NCI-H460 (cell line): Measurements from ENCODE around the gene C12orf76. TPM values are rescaled to one million over a fixed set of nuclear protein-coding genes. Genes with fewer than 3 reads are reported as not detected.

Experiments
- DNase-seq: peaks from one replicate; pipeline ENCODE4 v3.0.0-alpha.2; 2016; ENCODE audit warnings: low read depth; ENCODE audit errors: extremely low read depth
- small RNA-seq, 2 experiments: library from RNA; depleted of rRNA; stranded (forward); fragments of <200 nt; gene quantifications; one replicate each; pipeline ENCODE3, GENCODE V24; 2014
- total RNA-seq: library from RNA; depleted of rRNA; stranded (reverse); fragments of >200 nt; shearing (Covaris generic); gene quantifications from 2 replicates; pipeline ENCODE4 v1.2.3, GENCODE V29; 2014; rRNA removed

Gene C12orf76
- total RNA-seq, 1 experiment from 2014 or later = 19.3 TPM

DNA sequence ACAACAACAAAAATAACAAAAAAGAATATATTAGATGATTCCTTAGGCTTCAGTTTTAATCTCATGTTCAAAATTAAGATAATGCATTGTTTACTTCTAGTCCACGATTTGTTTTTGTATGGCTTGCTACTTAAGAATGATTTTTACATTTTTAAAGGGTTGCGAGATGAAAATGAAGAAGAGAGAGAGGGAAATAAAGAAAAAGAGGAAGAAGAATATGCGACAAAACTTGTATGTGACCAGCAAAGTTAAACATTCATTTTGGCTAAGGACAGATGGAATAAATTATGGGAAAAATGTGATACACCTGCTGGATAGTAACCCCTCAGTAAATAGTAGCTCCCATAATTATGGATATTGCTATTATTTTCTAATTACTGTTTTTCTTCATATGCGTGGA, 50.9 kb downstream of the C12orf76 start:
- no peak for DNase-seq

DNA sequence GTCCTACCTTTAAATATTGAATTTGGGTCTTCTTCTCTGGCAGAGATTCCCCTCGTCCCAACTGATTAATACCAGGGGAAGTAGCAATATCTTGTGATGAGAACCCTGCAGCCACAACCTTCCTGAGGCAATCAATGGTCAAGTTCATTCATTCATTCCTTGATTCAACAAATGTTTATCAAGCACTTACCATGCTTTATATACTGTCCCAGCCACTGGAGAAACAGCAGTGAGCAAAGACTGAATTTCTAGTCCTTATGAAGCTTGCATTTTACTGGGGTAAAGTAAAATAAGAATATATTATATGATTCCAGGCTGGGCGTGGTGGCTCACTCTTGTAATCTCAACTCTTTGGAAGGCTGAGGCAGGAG, 51.9 kb downstream of the C12orf76 start:
- no peak for DNase-seq

DNA sequence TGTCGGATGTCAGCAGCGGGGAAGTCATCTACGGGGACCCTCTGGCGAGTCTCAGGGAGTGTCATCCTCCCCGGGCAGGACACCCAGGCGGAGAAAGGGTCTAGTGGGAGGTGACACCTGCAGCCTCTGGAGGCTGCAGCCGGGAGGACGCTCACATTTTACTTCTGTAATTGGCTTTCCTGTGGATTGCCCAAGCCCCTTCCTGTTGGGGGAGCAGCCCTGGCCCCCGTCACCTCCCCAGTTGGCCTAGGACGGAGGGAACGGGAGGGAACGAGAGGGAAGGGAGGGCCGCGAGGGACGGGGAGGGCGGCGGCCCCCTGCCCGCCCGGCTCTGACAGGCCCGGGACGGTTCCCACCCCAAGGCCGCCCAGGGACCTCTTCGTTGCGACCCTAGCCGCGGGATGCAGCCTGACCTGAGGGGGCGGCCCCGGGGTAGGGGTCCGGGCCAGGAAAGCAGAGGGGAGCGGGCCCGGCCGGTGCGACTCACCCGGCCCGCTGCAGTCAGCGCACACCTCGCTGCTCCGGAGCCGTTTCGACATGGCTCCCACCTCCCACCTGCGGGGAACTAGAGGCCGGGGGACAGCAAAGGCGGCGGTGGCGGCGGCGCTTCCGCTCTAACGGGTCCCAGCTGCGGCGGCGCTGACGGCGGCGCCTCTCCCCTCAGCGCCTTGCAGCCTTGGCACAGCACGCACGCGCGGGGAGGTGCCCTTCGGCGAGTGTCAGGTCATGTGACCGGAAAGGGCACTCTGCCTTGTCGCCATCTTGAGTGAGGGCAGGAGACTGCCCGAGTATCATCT, 52.4 kb downstream of the C12orf76 start, which contains the start of gene GIT2:
TSS of gene GIT2 (minus strand) at position 683 of the 797 bp plus-strand sequence. CDS start at position 539, 144 bp downstream.
- peak; percentile 90 for DNase-seq

DNA sequence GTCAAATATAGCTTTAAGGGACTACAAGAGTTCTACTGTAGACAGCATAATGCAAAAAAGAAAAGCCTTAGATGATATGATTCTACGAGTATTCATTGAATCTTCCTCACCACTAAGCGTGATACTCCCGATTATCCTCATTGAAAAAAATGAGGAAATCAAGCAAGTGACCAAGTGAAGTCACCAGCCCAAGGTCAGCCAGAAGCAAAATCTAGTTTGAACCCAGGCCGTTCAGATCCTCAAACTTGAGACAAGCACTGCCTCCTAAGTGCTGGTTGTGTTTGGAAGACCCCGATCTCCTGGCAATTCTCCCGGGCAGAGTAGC, 53.0 kb downstream of the C12orf76 start:
- no peak for DNase-seq

DNA sequence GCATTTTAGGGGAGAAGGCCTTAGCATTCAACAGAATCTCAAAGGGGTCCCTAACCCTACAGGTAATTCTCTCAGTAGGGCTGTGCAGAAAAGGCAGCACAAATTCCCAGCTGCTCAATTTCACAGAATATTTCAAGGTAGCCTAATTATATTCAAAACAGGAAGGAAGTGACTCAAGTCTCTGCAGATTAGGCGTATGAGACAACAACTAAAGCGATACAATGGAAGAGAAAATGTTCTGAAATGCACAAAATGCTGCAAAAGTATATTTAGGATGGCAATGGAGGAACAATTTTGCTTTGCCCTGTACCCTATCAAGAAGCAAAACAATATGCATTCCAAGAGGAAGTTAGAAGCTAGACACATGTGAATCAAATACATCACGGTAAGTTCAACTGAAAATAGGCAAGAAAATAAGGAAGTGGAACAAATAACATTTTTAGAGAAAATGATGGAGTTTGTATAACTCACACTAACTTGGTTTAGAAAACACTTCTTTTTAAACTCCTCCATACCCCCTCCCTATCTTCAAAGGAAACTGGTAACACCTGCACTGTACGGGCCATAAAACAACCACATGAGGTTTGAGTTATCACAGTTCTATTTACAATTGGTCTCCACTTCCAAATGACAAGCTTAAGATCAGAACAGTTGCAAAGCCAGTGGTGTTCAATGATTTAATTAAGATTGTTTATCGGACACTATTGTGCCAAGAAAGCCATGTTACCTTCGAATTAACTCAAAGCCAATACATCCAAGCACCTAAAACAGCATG, 53.7 kb downstream of the C12orf76 start:
- DNase-seq = no peak

DNA sequence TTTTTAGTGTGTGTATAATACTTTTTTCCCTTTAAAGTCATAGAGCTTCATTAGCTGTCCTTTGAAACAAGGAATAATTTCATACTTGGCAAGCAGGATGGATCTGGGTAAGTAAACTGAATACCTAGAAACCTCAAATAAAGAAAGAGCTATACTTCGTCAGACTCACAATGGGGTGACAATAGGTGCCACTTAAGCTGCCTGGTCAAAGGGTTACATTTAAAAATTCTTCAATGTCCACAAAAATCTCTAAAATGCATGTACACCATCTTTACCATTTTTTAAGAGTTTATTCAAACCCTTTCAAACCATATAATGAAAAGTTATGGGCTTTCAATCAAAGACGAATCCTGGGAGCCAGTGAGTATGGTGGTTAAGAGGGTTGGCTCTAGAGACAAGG, 55.2 kb downstream of the C12orf76 start:
- no peak for DNase-seq

DNA sequence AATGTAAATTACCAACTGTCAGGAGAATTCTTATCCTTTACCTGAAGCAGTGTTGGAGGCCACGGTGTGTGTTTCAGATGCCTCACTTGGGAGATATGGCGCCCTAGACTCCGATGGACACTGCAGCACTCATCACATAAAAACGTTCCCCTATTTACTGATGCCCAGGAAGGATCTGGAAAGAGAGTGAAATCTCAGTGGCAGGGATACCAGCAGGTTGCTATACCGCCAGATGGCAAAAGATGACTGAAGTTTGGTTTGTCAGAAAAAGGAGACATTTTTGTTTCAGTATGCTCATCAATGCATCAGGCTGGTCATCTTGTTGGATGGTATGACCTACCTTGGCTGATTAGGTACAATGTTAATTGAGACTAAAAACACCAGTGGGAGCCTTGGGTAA, 56.7 kb downstream of the C12orf76 start:
- DNase-seq = no peak

Small RNA genes lying within 50 kb of the gene (small RNA-seq; reads per million reads assigned to genes)
- 0 reads per million in 2 experiments for gene AC007546.2

Other genes starting within 250 kb of the C12orf76 start
- gene TRPV4, start 215.1 kb downstream of the C12orf76 start, total RNA-seq = not detected in 2 replicates
- 139 and 146 TPM in 2 replicates for gene GLTP, start 168.0 kb downstream of the C12orf76 start, total RNA-seq
- 26.2 and 36.0 TPM in 2 replicates for gene TCHP, start 148.2 kb downstream of the C12orf76 start, total RNA-seq
- gene GIT2, start 52.2 kb downstream of the C12orf76 start, total RNA-seq = 17.1 and 23.0 TPM in 2 replicates
- 14.6 and 15.8 TPM in 2 replicates for gene ANKRD13A, start 49.1 kb downstream of the C12orf76 start, total RNA-seq
- gene IFT81, start 75.8 kb upstream of the C12orf76 start, total RNA-seq = 10.3 and 10.9 TPM in 2 replicates
- 130 and 150 TPM in 2 replicates for gene ATP2A2, start 232.7 kb upstream of the C12orf76 start, total RNA-seq